PC-3 (cell line): ENCODE data around the gene SULT2B1. TPM values are rescaled to one million over a fixed set of nuclear protein-coding genes. Genes with fewer than 3 reads are reported as not detected.

Experiments
- ATAC-seq: fragments of 200-7000 bp; cut with Tn5 transposase; 2 replicates; pipeline ENCODE4 v1.9.1; 2020; ENCODE audit warnings: mild to moderate bottlenecking, moderate library complexity
- BruUV-seq: library from RNA; stranded (reverse); fragments of 400-500 nt; replicated peaks from 2 replicates; lab custom pipeline; 2021; lab: Mats Ljungman, UMichigan
- CTCF ChIA-PET: fragments of 300-600 bp; sonication (Branson Sonifier 250); formaldehyde crosslinking; loops from one replicate; lab custom pipeline; 2022; ENCODE audit warnings: antibody characterized with exemption; lab: Charles Lee
- POLR2A ChIA-PET: fragments of 300-600 bp; sonication (Branson Sonifier 250); formaldehyde crosslinking; loops from one replicate; lab custom pipeline; 2022; ENCODE audit warnings: antibody characterized with exemption; ENCODE audit not compliant: unreplicated experiment; lab: Charles Lee
- DNase-seq: peaks from one replicate; pipeline ENCODE4 v3.0.0-alpha.2; 2015
- H2AFZ ChIP-seq: fragments of 300-600 bp; sonication (generic); 2 replicates; pipeline ENCODE4 v1.6.0; 2016; ENCODE audit warnings: antibody characterized with exemption, low read length
- H3F3A ChIP-seq: fragments of 300-600 bp; sonication (generic); one replicate; pipeline ENCODE4 v1.6.0; 2017; ENCODE audit warnings: antibody characterized with exemption, low read length, control low read depth, mild to moderate bottlenecking; ENCODE audit not compliant: unreplicated experiment
- H3K27ac ChIP-seq: fragments of 300-600 bp; sonication (generic); 2 replicates; pipeline ENCODE4 v1.5.1; 2016; ENCODE audit warnings: mild to moderate bottlenecking, low read length
- H3K27me3 ChIP-seq: fragments of 300-600 bp; sonication (generic); 2 replicates; pipeline ENCODE4 v1.6.1; 2016; ENCODE audit warnings: low read length, mixed read lengths
- H3K36me3 ChIP-seq: fragments of 300-600 bp; sonication (generic); 2 replicates; pipeline ENCODE4 v1.6.1; 2016; ENCODE audit warnings: low read depth, mixed run types, low read length, mixed read lengths
- H3K4me1 ChIP-seq: fragments of 300-600 bp; sonication (generic); 2 replicates; pipeline ENCODE4 v1.5.1; 2016; ENCODE audit warnings: low read length; ENCODE audit not compliant: insufficient read depth
- H3K4me2 ChIP-seq: fragments of 300-600 bp; sonication (generic); 2 replicates; pipeline ENCODE4 v1.6.0; 2016; ENCODE audit warnings: low read length
- H3K4me3 ChIP-seq: fragments of 300-600 bp; sonication (generic); 2 replicates; pipeline ENCODE4 v1.5.1; 2016; ENCODE audit warnings: mild to moderate bottlenecking, low read length, mixed read lengths
- H3K79me2 ChIP-seq: fragments of 300-600 bp; sonication (generic); 2 replicates; pipeline ENCODE4 v1.6.1; 2017; ENCODE audit warnings: low read length, mixed read lengths
- H3K9ac ChIP-seq: fragments of 300-600 bp; sonication (generic); 2 replicates; pipeline ENCODE4 v1.6.0; 2016; ENCODE audit warnings: mild to moderate bottlenecking, low read length
- H3K9me2 ChIP-seq: fragments of 300-600 bp; sonication (generic); replicated peaks from 2 replicates; pipeline ENCODE4 v1.6.1; 2016; ENCODE audit warnings: mixed run types, low read length, mixed read lengths
- H3K9me3 ChIP-seq: fragments of 300-600 bp; sonication (generic); 2 replicates; pipeline ENCODE4 v1.6.1; 2016; ENCODE audit warnings: low read length, mixed read lengths
- H4K20me1 ChIP-seq: fragments of 300-600 bp; sonication (generic); 2 replicates; pipeline ENCODE4 v1.6.1; 2016; ENCODE audit warnings: low read length, mixed read lengths
- CTCF ChIP-seq: fragments of 300-600 bp; sonication (generic); conservative IDR thresholded peaks from 2 replicates; pipeline ENCODE4 v1.5.1; 2017; ENCODE audit warnings: antibody characterized with exemption, low read depth, mild to moderate bottlenecking, low read length
- EZH2 ChIP-seq: fragments of 300-600 bp; sonication (generic); IDR thresholded peaks from one replicate; pipeline ENCODE4 v1.6.1; 2017; ENCODE audit warnings: antibody characterized with exemption, mild to moderate bottlenecking, low read length; ENCODE audit not compliant: unreplicated experiment
- EZH2phosphoT487 ChIP-seq: fragments of 300-600 bp; sonication (generic); IDR thresholded peaks from 2 replicates; pipeline ENCODE4 v1.6.1; 2018; ENCODE audit warnings: mild to moderate bottlenecking, antibody characterized with exemption, low read length, borderline replicate concordance
- intact Hi-C: fragments of 100-400 bp; cut with micrococcal nuclease; formaldehyde crosslinking; loops from 2 replicates; pipeline ENCODE4 v1.9.0; 2023
- total RNA-seq: library from RNA; depleted of rRNA; stranded (reverse); fragments of >200 nt; gene quantifications from 2 replicates; pipeline ENCODE4 v1.2.3, GENCODE V29; 2014

Gene SULT2B1
- total RNA-seq, 1 experiment from 2014 or later: 6.7 TPM

GRCh38 chr19:48558018-48558684 is 6.2 kb downstream of the SULT2B1 start:
- peak overlapping the region; percentile 53 for H3K27ac ChIP-seq
- peak overlapping the region; percentile 80 for H2AFZ ChIP-seq
- intact Hi-C loops: no loop called here
- no peaks in the 10 kb centered on the region for H3K36me3 ChIP-seq
- no peaks in the 10 kb centered on the region for H3K27me3 ChIP-seq
- CTCF ChIA-PET: interaction anchor here (0.5 kb wide), 1 partner anchor 52 kb away, joined by 6 read pairs; no protein-coding TSS in a partner anchor
- no peaks in the 10 kb centered on the region for H3F3A ChIP-seq
- no peaks in the 10 kb centered on the region for H3K9me3 ChIP-seq
- TF ChIP-seq CTCF (no peak), EZH2phosphoT487 (no peak), EZH2 (no peak)
- POLR2A ChIA-PET: interaction anchor here (0.5 to 0.9 kb wide), 2 partner anchors 10 to 65 kb away, joined by 4 to 6 read pairs; no protein-coding TSS in a partner anchor
- ATAC-seq (peak; percentile 87), DNase-seq (peak; percentile 75)
- H3K9ac ChIP-seq: no peak overlapping the region
- no peaks in the 10 kb centered on the region for H3K79me2 ChIP-seq
- peak overlapping the region; percentile 38; the same call in 1 of the 2 replicates for H3K4me3 ChIP-seq
- H3K9me2 ChIP-seq: no peaks in the 10 kb centered on the region
- H4K20me1 ChIP-seq: no peaks in the 10 kb centered on the region
- H3K4me1 ChIP-seq: peaks cover 21% of the 10 kb centered on the region
- H3K4me2 ChIP-seq: peak overlapping the region; percentile 57
- no TSS peak for BruUV-seq

GRCh38 chr19:48560095-48560530 is 8.1 kb downstream of the SULT2B1 start:
- no peaks in the 10 kb centered on the region for H3K79me2 ChIP-seq
- H3K9me2 ChIP-seq: no peaks in the 10 kb centered on the region
- H3K4me2 ChIP-seq: no peak overlapping the region
- H3K36me3 ChIP-seq: no peaks in the 10 kb centered on the region
- no peak overlapping the region for H3K4me3 ChIP-seq
- CTCF ChIA-PET: no interaction called here
- H4K20me1 ChIP-seq: no peaks in the 10 kb centered on the region
- POLR2A ChIA-PET: interaction anchor here (0.6 kb wide), 1 partner anchor 1699 kb away, joined by 3 read pairs; no protein-coding TSS in a partner anchor
- no peaks in the 10 kb centered on the region for H3K9me3 ChIP-seq
- H3K27ac ChIP-seq: no peak overlapping the region
- BruUV-seq: no TSS peak
- TF ChIP-seq EZH2: no peak
- TF ChIP-seq EZH2phosphoT487: no peak
- TF ChIP-seq CTCF: no peak
- H3K9ac ChIP-seq: no peak overlapping the region
- H3K4me1 ChIP-seq: peaks cover 14% of the 10 kb centered on the region
- DNase-seq: no peak
- ATAC-seq: no peak
- intact Hi-C loops: no loop called here
- H3K27me3 ChIP-seq: no peaks in the 10 kb centered on the region
- H3F3A ChIP-seq: no peaks in the 10 kb centered on the region
- no peak overlapping the region for H2AFZ ChIP-seq

GRCh38 chr19:48561412-48561811 is 9.4 kb downstream of the SULT2B1 start:
- Histone ChIP-seq H3F3A (no peaks in the 10 kb centered on the region), H3K79me2 (no peaks in the 10 kb centered on the region), H3K4me3 (no peak overlapping the region), H3K9me3 (no peaks in the 10 kb centered on the region), H3K27me3 (no peaks in the 10 kb centered on the region), H3K4me1 (peaks cover 10% of the 10 kb centered on the region), H2AFZ (no peak overlapping the region), H3K4me2 (no peak overlapping the region), H4K20me1 (no peaks in the 10 kb centered on the region), H3K36me3 (no peaks in the 10 kb centered on the region), H3K9ac (no peak overlapping the region), H3K27ac (no peak overlapping the region), H3K9me2 (no peaks in the 10 kb centered on the region)
- ATAC-seq: no peak
- no TSS peak for BruUV-seq
- POLR2A ChIA-PET: no interaction called here
- TF ChIP-seq EZH2: no peak
- CTCF ChIA-PET: no interaction called here
- DNase-seq: no peak
- intact Hi-C loops: no loop called here
